ENCODE data around the gene NUBP1. TPM values are rescaled to one million over a fixed set of nuclear protein-coding genes. Genes with fewer than 3 reads are reported as not detected.
"Not testable (repeated sequence)": the region's sequence is repeated elsewhere in the genome, so short reads cannot be mapped to it uniquely, and the experiment has no call there.

The NUBP1 gene
- total RNA-seq, 2 experiments from 2014 or later: 22.3 to 23.0 TPM

DNA sequence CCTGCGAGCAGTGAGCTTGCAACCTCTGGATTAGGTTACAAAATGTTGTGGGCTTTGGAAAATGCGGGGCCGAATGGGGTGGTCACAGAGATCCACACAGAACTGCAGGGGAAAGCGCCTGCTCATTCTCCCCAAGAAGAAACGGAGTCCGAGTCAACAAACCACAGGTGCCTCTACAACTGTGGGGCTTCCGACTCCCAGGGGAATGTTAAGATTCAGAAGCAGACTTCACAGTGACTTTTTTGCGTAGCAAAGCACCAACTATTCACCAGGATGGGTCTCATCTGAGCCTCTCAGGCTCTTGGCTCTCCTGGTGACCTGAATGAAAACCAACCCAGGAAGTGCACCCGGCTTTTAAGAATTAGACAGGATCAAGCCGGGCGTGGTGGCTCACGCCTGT, 33.7 kb downstream of the NUBP1 start:
- CTCF ChIA-PET: no interaction called here
- no peak overlapping the region for H3K27ac Mint-ChIP-seq
- no peaks in the 10 kb centered on the region for H3K36me3 Mint-ChIP-seq (ENCODE audit: low read depth)
- no peak for DNase-seq
- no peaks in the 10 kb centered on the region for H3K9me3 Mint-ChIP-seq
- no peak overlapping the region for H3K4me3 Mint-ChIP-seq
- H3K4me1 Mint-ChIP-seq (ENCODE audit: low read depth): peaks cover 6% of the 10 kb centered on the region
- peaks cover 3% of the 10 kb centered on the region for H3K27me3 Mint-ChIP-seq (ENCODE audit: low read depth)
- intact Hi-C loops (cut with micrococcal nuclease): no loop called here

- CTCF ChIA-PET; H3K27me3 Mint-ChIP-seq (ENCODE audit: low read depth); DNase-seq; H3K4me1 Mint-ChIP-seq (ENCODE audit: low read depth); intact Hi-C loops (cut with micrococcal nuclease); H3K4me3 Mint-ChIP-seq; H3K27ac Mint-ChIP-seq; H3K9me3 Mint-ChIP-seq; H3K36me3 Mint-ChIP-seq (ENCODE audit: low read depth): not testable (repeated sequence)
Observed at GRCh38 chr16:10779908-10780307, 36.3 kb downstream of the NUBP1 start.

DNA sequence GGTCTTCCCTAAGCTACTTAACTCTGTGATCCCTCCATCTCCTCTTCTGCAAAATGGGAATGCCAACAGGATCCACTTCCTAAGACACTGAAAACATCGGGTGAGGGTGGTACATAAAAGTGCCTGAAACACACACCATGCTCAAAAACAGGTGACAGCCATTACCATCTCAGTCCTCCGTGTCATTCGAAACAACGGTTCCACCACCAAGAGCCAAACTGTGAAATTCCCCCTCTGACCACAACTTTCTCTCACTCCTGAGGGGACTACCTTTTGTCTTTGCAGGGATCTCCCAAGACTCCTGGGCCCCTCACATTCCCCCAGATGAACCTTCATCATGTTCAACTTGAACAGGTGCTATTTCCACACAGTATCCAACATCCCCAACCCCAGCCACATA, 37.0 kb downstream of the NUBP1 start:
- Mint-ChIP-seq H3K9me3 (no peaks in the 10 kb centered on the region), H3K27me3 (ENCODE audit: low read depth) (peaks cover 3% of the 10 kb centered on the region)

GRCh38 chr16:10782628-10783027, 39.0 kb downstream of the NUBP1 start:
- CTCF ChIA-PET: interaction anchor here (1.3 kb wide), 1 partner anchor 31 kb away, joined by 3 read pairs; no protein-coding TSS in a partner anchor
- Mint-ChIP-seq H3K4me3 (no peak overlapping the region), H3K27ac (no peak overlapping the region), H3K27me3 (ENCODE audit: low read depth) (peaks cover 3% of the 10 kb centered on the region), H3K36me3 (ENCODE audit: low read depth) (no peaks in the 10 kb centered on the region), H3K4me1 (ENCODE audit: low read depth) (no peaks in the 10 kb centered on the region), H3K9me3 (no peaks in the 10 kb centered on the region)
- intact Hi-C loops (cut with micrococcal nuclease): no loop called here
- DNase-seq: no peak

More for the DNA sequence above, 37.0 kb downstream of the NUBP1 start:
- peaks cover 2% of the 10 kb centered on the region for H3K4me1 Mint-ChIP-seq (ENCODE audit: low read depth)
- intact Hi-C loops (cut with micrococcal nuclease): no loop called here
- no peak for DNase-seq
- H3K36me3 Mint-ChIP-seq (ENCODE audit: low read depth): no peaks in the 10 kb centered on the region
- CTCF ChIA-PET: no interaction called here
- no peak overlapping the region for H3K4me3 Mint-ChIP-seq
- H3K27ac Mint-ChIP-seq: no peak overlapping the region

DNA sequence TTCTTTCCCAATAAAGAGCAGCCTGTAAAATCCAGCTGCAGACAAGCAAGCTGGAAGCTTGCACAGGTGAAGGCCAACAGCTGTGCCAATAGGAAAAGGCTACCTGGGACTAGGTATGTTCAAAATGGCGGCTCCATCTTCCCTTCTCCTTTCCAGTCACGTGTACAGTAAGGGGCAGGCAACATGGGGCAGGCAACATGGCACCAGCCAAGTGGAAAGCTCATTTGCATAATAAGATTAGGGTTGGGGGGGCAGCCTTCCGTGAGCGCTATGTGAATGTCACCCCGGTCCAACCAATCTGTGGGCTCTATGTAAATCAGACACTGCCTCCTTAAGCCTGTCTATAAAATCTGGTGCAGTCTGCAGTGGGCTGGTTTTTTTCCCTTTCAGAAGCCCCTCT, 43.7 kb downstream of the NUBP1 start:
- DNase-seq: no peak
- no peaks in the 10 kb centered on the region for H3K4me1 Mint-ChIP-seq (ENCODE audit: low read depth)
- no peaks in the 10 kb centered on the region for H3K27me3 Mint-ChIP-seq (ENCODE audit: low read depth)
- intact Hi-C loops (cut with micrococcal nuclease): no loop called here
- CTCF ChIA-PET: interaction anchor here (0.6 kb wide), 1 partner anchor 272 kb away, joined by 4 read pairs; no protein-coding TSS in a partner anchor
- H3K27ac Mint-ChIP-seq: no peak overlapping the region
- H3K9me3 Mint-ChIP-seq: no peaks in the 10 kb centered on the region
- no peak overlapping the region for H3K4me3 Mint-ChIP-seq
- no peaks in the 10 kb centered on the region for H3K36me3 Mint-ChIP-seq (ENCODE audit: low read depth)

DNA sequence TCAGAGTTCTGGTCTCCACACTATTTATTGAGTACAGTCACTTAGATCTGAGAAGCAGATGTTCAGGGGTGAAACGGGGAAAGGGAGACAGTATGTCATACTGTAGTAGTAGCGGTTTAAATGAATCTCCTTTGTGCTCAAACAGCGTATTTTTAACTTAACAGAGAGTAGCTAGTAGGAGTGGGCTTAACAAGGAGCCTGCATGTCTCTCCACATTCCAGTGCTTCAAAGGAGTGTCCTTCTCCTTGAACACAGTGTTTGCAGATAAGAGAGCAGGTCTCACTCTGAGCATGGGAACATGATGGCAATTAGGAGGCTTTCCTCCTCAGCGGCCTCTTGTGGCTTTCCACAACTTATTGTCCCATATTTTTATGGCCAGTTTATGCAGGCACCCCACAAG, 45.0 kb downstream of the NUBP1 start:
- H3K4me1 Mint-ChIP-seq (ENCODE audit: low read depth); H3K27ac Mint-ChIP-seq; CTCF ChIA-PET; H3K4me3 Mint-ChIP-seq; intact Hi-C loops (cut with micrococcal nuclease); H3K36me3 Mint-ChIP-seq (ENCODE audit: low read depth); H3K27me3 Mint-ChIP-seq (ENCODE audit: low read depth); H3K9me3 Mint-ChIP-seq; DNase-seq: not testable (repeated sequence)

DNA sequence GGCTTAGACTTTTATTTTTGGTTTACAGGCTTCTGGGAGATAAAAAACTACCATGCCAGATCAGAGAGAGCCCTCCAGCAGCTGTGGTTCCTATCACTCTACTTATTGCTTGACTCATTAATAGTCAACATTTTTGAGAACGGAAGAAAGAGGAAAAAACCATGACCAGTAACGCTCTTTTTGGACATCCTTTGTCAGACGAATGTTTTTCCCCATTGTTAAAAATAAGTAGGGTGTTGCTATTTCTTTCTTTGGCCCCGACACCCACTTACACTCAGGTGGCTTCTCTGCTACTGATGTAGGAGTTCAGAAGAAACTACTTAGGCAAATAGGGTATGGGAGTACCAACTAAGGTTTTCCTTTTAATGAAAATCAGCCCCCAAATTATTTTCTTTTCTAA, 47.4 kb downstream of the NUBP1 start:
- Mint-ChIP-seq H3K27ac (no peak overlapping the region), H3K36me3 (ENCODE audit: low read depth) (no peaks in the 10 kb centered on the region), H3K9me3 (no peaks in the 10 kb centered on the region), H3K27me3 (ENCODE audit: low read depth) (no peaks in the 10 kb centered on the region), H3K4me1 (ENCODE audit: low read depth) (no peaks in the 10 kb centered on the region), H3K4me3 (no peak overlapping the region)
- CTCF ChIA-PET: no interaction called here
- no peak for DNase-seq
- intact Hi-C loops (cut with micrococcal nuclease): no loop called here

DNA sequence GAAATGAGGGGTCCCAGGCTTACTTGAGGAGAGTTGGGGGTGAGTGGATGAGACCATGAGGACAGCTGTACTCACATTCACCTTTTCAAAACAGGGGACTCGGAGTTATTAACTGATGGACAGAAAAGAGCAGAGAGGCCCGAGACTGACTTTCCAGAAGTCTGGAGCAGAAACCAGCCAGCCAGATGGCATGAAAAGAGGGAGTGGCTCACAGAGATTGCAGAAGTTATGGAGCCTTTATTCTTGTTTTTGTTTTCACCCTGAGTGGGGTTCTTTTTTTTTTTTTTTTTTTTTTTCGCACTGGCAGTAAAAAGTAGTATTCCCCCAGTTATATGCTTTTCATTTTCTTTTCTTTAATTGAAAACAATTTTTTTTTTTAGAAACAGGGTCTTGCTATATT, 56.1 kb downstream of the NUBP1 start:
- intact Hi-C loops (cut with micrococcal nuclease): no loop called here
- H3K9me3 Mint-ChIP-seq: no peaks in the 10 kb centered on the region
- CTCF ChIA-PET: no interaction called here
- no peaks in the 10 kb centered on the region for H3K27me3 Mint-ChIP-seq (ENCODE audit: low read depth)
- no peak overlapping the region for H3K27ac Mint-ChIP-seq
- H3K36me3 Mint-ChIP-seq (ENCODE audit: low read depth): no peaks in the 10 kb centered on the region
- no peak overlapping the region for H3K4me3 Mint-ChIP-seq
- no peak for DNase-seq
- H3K4me1 Mint-ChIP-seq (ENCODE audit: low read depth): no peaks in the 10 kb centered on the region

- Mint-ChIP-seq H3K4me1 (ENCODE audit: low read depth) (no peaks in the 10 kb centered on the region), H3K27ac (no peak overlapping the region), H3K36me3 (ENCODE audit: low read depth) (no peaks in the 10 kb centered on the region), H3K4me3 (no peak overlapping the region), H3K9me3 (peaks cover 3% of the 10 kb centered on the region), H3K27me3 (ENCODE audit: low read depth) (no peaks in the 10 kb centered on the region)
- CTCF ChIA-PET: no interaction called here
- no peak for DNase-seq
- intact Hi-C loops (cut with micrococcal nuclease): no loop called here
Observed at GRCh38 chr16:10805334-10805733, 61.7 kb downstream of the NUBP1 start.

- Mint-ChIP-seq H3K4me3 (no peak overlapping the region), H3K36me3 (ENCODE audit: low read depth) (no peaks in the 10 kb centered on the region), H3K9me3 (peaks cover 3% of the 10 kb centered on the region), H3K27ac (no peak overlapping the region), H3K27me3 (ENCODE audit: low read depth) (no peaks in the 10 kb centered on the region), H3K4me1 (ENCODE audit: low read depth) (no peaks in the 10 kb centered on the region)
- DNase-seq: no peak
- CTCF ChIA-PET: interaction anchor here (0.6 kb wide), 1 partner anchor 292 kb away, joined by 5 read pairs; no protein-coding TSS in a partner anchor
- intact Hi-C loops (cut with micrococcal nuclease): no loop called here
Observed at GRCh38 chr16:10806698-10807097, 63.1 kb downstream of the NUBP1 start.

DNA sequence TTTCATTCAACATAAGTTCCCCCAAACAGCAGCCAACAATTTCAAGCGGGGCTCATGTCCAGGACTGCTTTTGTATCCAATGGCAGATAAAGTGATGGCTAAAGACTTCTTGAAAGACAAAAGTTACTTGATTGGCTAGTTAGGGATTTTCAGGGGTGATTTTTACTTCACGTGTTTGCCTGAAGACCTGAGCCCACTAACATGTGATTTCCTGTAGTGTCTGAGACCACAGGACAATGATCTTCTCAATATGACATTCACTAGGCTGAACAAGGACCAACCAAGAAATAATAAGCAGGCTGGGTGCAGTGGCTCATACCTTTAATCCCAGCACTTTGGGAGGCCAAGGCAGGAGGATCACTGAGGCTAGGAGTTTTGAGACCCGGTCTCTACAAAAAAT, 64.6 kb downstream of the NUBP1 start:
- Mint-ChIP-seq H3K27me3 (ENCODE audit: low read depth) (no peaks in the 10 kb centered on the region), H3K27ac (no peak overlapping the region), H3K36me3 (ENCODE audit: low read depth) (no peaks in the 10 kb centered on the region), H3K4me3 (no peak overlapping the region), H3K4me1 (ENCODE audit: low read depth) (peaks cover 5% of the 10 kb centered on the region), H3K9me3 (peaks cover 3% of the 10 kb centered on the region)
- intact Hi-C loops (cut with micrococcal nuclease): no loop called here
- CTCF ChIA-PET: no interaction called here
- DNase-seq: no peak

GRCh38 chr16:10808850-10809249, 65.2 kb downstream of the NUBP1 start:
- DNase-seq: no peak
- intact Hi-C loops (cut with micrococcal nuclease): no loop called here
- Mint-ChIP-seq H3K27ac (no peak overlapping the region), H3K9me3 (peaks cover 3% of the 10 kb centered on the region), H3K4me3 (no peak overlapping the region), H3K4me1 (ENCODE audit: low read depth) (peaks cover 5% of the 10 kb centered on the region), H3K27me3 (ENCODE audit: low read depth) (no peaks in the 10 kb centered on the region), H3K36me3 (ENCODE audit: low read depth) (no peaks in the 10 kb centered on the region)
- CTCF ChIA-PET: no interaction called here

GRCh38 chr16:10809706-10810105, 66.1 kb downstream of the NUBP1 start:
- DNase-seq: no peak
- intact Hi-C loops (cut with micrococcal nuclease): no loop called here
- H3K27ac Mint-ChIP-seq: no peak overlapping the region
- CTCF ChIA-PET: interaction anchor here (0.7 kb wide), 1 partner anchor 504 kb away, joined by 3 read pairs; no protein-coding TSS in a partner anchor
- H3K9me3 Mint-ChIP-seq: peaks cover 3% of the 10 kb centered on the region
- H3K27me3 Mint-ChIP-seq (ENCODE audit: low read depth): no peaks in the 10 kb centered on the region
- H3K4me1 Mint-ChIP-seq (ENCODE audit: low read depth): peaks cover 5% of the 10 kb centered on the region
- H3K36me3 Mint-ChIP-seq (ENCODE audit: low read depth): no peaks in the 10 kb centered on the region
- no peak overlapping the region for H3K4me3 Mint-ChIP-seq
